CD4-positive, alpha-beta T cell (primary cell): ENCODE data around the gene KRTAP5-5. TPM values are rescaled to one million over a fixed set of nuclear protein-coding genes. Genes with fewer than 3 reads are reported as not detected.
"Not testable (repeated sequence)": the region's sequence is repeated elsewhere in the genome, so short reads cannot be mapped to it uniquely, and the experiment has no call there.

Source experiments
- ATAC-seq: fragments of 200-7000 bp; cut with Tn5 transposase; one replicate; pipeline ENCODE4 v1.10.0; 2022; ENCODE audit warnings: mild to moderate bottlenecking; ENCODE audit not compliant: poor library complexity
- CTCF ChIA-PET: fragments of 350-600 bp; sonication (Branson Sonifier 250); formaldehyde crosslinking; loops from one replicate; lab custom pipeline; 2021; ENCODE audit warnings: antibody characterized with exemption, inconsistent platforms; lab: Charles Lee
- POLR2A ChIA-PET: fragments of 350-600 bp; sonication (Branson Sonifier 250); formaldehyde crosslinking; loops from one replicate; lab custom pipeline; 2021; ENCODE audit warnings: antibody characterized with exemption, inconsistent platforms; lab: Charles Lee
- DNase-seq, 14 experiments: peaks; one replicate each; pipeline ENCODE4 v3.0.0-alpha.2; 2013 to 2020; ENCODE audit warnings: mixed read lengths in 2 of 14
- H3K27ac ChIP-seq, 2 donors: one replicate each; pipeline versions ENCODE4 v1.5.1 to v1.7.0; 2013; ENCODE audit warnings: low read length in 2 of 2, low read depth in 1 of 2, mild to moderate bottlenecking in 1 of 2
- H3K27me3 ChIP-seq, 2 experiments: 1 replicate in 1 of 2; 2 replicates in 1 of 2; pipeline versions ENCODE4 v1.6.1 to v1.7.0; 2013; ENCODE audit warnings: low read length in 2 of 2, control low read depth in 1 of 2, mild to moderate bottlenecking in 1 of 2, moderate library complexity in 1 of 2; ENCODE audit not compliant: insufficient read depth in 2 of 2, control insufficient read depth in 1 of 2
- H3K36me3 ChIP-seq: one replicate; pipeline ENCODE4 v1.6.1; 2013; ENCODE audit warnings: low read length, control low read depth; ENCODE audit not compliant: insufficient read depth
- H3K4me1 ChIP-seq: one replicate; pipeline ENCODE4 v1.6.1; 2013; ENCODE audit warnings: low read length, control low read depth; ENCODE audit not compliant: insufficient read depth
- H3K4me3 ChIP-seq: one replicate; pipeline ENCODE4 v1.5.1; 2013; ENCODE audit warnings: mild to moderate bottlenecking, low read length, moderate library complexity
- H3K9me3 ChIP-seq, 2 experiments: 1 replicate in 1 of 2; 2 replicates in 1 of 2; pipeline versions ENCODE4 v1.6.1 to v1.7.0; 2013; ENCODE audit warnings: low read length in 2 of 2, mild to moderate bottlenecking in 2 of 2, control low read depth in 1 of 2, moderate library complexity in 1 of 2; ENCODE audit not compliant: control insufficient read depth in 1 of 2, insufficient read depth in 1 of 2
- H3K27ac Mint-ChIP-seq: one replicate; pipeline ENCODE4 v1.8.0; 2020; ENCODE audit warnings: mixed read lengths
- H3K27me3 Mint-ChIP-seq: one replicate; pipeline ENCODE4 v1.8.0; 2021; ENCODE audit warnings: mixed read lengths
- H3K36me3 Mint-ChIP-seq: one replicate; pipeline ENCODE4 v1.8.0; 2021; ENCODE audit warnings: low read depth, mixed read lengths
- H3K4me1 Mint-ChIP-seq: one replicate; pipeline ENCODE4 v1.8.0; 2021; ENCODE audit warnings: low read depth, mixed read lengths
- H3K4me3 Mint-ChIP-seq: one replicate; pipeline ENCODE4 v1.8.0; 2020; ENCODE audit warnings: mild to moderate bottlenecking, mixed read lengths
- H3K9me3 Mint-ChIP-seq: one replicate; pipeline ENCODE4 v1.8.0; 2020; ENCODE audit warnings: mixed read lengths
- intact Hi-C, 2 experiments: fragments of 100-400 bp; cut with DNase I in 1 of 2; cut with micrococcal nuclease in 1 of 2; formaldehyde crosslinking; loops; one replicate each; pipeline versions ENCODE4 v1.15.1 to v1.9.0; 2023 to 2025; cut with DNase I, micrococcal nuclease
- polyA plus RNA-seq, 2 donors: library from polyadenylated mRNA; unstranded; fragments of 120-200 nt; gene quantifications; one replicate each; pipeline ENCODE4 v1.2.1, GENCODE V29; 2013
- total RNA-seq, 174 experiments: library from RNA in 2 of 174; stranded (reverse) in 2 of 174; gene quantifications; one replicate each; pipeline ENCODE4 v1.2.3 and lab custom pipeline; 2021 to 2026
- TF ChIP-seq, protein P1 (sequence below): fragments of 200-600 bp; IDR thresholded peaks from one replicate; pipeline ENCODE4 v1.8.0; 2022; ENCODE audit warnings: antibody characterized with exemption, mild to moderate bottlenecking

KRTAP5-5 gene, protein sequence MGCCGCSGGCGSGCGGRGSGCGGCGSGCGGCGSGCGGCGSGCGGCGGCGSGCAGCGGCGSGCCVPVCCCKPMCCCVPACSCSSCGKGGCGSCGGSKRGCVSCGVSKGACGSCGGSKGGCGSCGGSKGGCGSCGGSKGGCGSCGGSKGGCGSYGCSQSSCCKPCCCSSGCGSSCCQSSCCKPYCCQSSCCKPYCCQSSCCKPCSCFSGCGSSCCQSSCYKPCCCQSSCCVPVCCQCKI
- total RNA-seq (not detected), total RNA-seq (lab: John Stamatoyannopoulos, UW) (0 to 0.09 (median 0) reads per million in 172 experiments)
- not detected for polyA plus RNA-seq (2013, experiment 1 of 2)
- polyA plus RNA-seq (2013, experiment 2 of 2) = not detected

DNA sequence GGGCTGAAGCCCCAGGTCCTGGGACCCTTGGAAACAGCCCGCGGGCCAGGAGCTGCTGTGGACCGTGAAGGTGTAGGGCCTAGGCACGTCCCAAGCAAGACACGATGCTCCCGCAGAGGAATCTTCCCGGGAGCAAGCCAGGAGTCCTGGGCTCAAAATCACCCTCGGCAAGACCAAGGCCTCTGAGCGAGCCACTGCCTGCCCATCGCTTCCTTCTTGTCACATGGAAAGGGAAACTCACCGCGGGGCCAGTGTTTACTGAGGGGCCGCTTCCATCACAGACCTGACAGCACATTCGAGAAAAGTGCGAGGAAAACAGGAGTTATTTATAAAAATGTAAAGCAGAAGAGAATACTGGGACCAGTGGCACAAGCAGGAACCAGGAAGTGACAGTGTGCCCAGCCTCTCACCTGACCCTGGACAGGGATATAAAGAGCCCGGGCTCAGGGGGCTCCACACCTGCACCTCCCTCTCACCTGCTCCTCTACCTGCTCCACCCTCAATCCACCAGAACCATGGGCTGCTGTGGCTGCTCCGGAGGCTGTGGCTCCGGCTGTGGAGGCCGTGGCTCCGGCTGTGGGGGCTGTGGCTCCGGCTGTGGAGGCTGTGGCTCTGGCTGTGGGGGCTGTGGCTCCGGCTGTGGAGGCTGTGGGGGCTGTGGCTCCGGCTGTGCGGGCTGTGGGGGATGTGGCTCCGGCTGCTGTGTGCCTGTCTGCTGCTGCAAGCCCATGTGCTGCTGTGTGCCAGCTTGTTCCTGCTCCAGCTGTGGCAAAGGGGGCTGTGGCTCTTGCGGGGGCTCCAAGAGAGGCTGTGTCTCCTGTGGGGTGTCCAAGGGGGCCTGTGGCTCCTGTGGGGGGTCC lies at the start of gene KRTAP5-5:
TSS of gene KRTAP5-5 (plus strand) at position 450 of the 860 bp plus-strand sequence. CDS start at position 516, 66 bp downstream.
- ChIA-PET POLR2A (no interaction called here), CTCF (no interaction called here)
- Mint-ChIP-seq H3K36me3 (no peaks in the 10 kb centered on the region), H3K4me3 (no peak within 1 kb of the TSS), H3K9me3 (no peaks in the 10 kb centered on the region), H3K4me1 (peaks cover 10% of the 10 kb centered on the region), H3K27me3 (peaks cover 46% of the 10 kb centered on the region), H3K27ac (no peak within 1 kb of the TSS)
- intact Hi-C loops = loop anchor here (1.0 to 5.0 kb wide), 3 partner anchors 35 to 83 kb away; no protein-coding TSS in a partner anchor
- H3K27ac ChIP-seq = no peak within 1 kb of the TSS
- ATAC-seq = no peak
- no peaks in the 10 kb centered on the region for H3K36me3 ChIP-seq
- H3K9me3 ChIP-seq = no peaks in the 10 kb centered on the region
- no peak within 1 kb of the TSS for H3K4me3 ChIP-seq
- H3K4me1 ChIP-seq = peaks cover 10% of the 10 kb centered on the region
- TF ChIP-seq, protein P1, sequence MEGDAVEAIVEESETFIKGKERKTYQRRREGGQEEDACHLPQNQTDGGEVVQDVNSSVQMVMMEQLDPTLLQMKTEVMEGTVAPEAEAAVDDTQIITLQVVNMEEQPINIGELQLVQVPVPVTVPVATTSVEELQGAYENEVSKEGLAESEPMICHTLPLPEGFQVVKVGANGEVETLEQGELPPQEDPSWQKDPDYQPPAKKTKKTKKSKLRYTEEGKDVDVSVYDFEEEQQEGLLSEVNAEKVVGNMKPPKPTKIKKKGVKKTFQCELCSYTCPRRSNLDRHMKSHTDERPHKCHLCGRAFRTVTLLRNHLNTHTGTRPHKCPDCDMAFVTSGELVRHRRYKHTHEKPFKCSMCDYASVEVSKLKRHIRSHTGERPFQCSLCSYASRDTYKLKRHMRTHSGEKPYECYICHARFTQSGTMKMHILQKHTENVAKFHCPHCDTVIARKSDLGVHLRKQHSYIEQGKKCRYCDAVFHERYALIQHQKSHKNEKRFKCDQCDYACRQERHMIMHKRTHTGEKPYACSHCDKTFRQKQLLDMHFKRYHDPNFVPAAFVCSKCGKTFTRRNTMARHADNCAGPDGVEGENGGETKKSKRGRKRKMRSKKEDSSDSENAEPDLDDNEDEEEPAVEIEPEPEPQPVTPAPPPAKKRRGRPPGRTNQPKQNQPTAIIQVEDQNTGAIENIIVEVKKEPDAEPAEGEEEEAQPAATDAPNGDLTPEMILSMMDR = no peak
- peaks cover 12 to 17% of the 10 kb centered on the region in 2 experiments for H3K27me3 ChIP-seq
- peak in 1 of 14 experiments; percentile 18 for DNase-seq

DNA sequence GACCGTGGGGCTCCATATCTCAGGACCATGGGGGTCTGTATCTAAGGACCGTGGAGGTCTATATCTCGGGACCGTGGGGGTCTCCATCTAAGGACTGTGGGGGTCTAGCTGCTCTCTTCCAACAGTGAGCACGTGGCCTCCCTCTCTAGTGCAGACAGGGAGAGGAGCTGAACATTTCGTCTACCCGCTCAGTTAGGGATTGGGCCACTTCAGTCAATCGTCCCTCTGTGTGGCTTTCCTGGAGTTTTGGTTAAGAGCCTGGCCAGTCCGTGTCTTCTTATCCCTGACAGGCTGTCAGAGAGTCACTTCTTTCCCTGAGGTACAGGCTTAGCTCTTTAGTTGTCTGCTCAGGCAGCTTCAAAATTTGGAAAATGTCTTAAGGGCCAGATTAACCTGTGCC lies 47.6 kb upstream of the KRTAP5-5 start:
- POLR2A ChIA-PET = no interaction called here
- no peaks in the 10 kb centered on the region for H3K36me3 Mint-ChIP-seq

DNA sequence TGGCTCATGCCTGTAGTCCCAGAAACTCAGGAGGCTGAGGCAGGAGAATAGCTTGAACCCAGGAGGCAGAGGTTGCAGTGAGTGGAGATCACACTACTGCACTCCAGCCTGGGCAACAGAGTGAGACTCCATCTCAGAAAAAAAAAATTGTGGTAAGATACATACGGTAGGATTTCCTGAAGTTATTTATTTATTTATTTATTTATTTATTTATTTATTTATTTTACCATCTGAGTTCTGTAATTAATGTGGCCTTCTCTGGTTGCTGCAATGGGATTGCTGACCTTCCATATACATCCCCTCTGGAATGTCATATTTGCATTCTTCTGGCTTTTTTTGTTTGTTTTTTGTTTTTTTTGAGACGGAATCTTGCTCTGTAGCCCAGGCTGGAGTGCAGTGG lies 46.7 kb upstream of the KRTAP5-5 start:
- H3K27ac Mint-ChIP-seq, ATAC-seq, intact Hi-C loops, H3K4me3 ChIP-seq, H3K9me3 Mint-ChIP-seq, DNase-seq, H3K36me3 Mint-ChIP-seq, H3K27me3 Mint-ChIP-seq, H3K27ac ChIP-seq, H3K36me3 ChIP-seq, H3K27me3 ChIP-seq, POLR2A ChIA-PET, H3K4me1 Mint-ChIP-seq, H3K4me3 Mint-ChIP-seq: not testable (repeated sequence)
- CTCF ChIA-PET = interaction anchor here (0.7 kb wide), 1 partner anchor 445 kb away, joined by 3 read pairs; no protein-coding TSS in a partner anchor
- Histone ChIP-seq H3K9me3 (peaks cover 7 to 12% of the 10 kb centered on the region in 2 experiments), H3K4me1 (peaks cover 32% of the 10 kb centered on the region)

More for the DNA sequence above, 47.6 kb upstream of the KRTAP5-5 start:
- Mint-ChIP-seq H3K27me3 (peaks cover 7% of the 10 kb centered on the region), H3K4me3 (no peak overlapping the region), H3K4me1 (no peaks in the 10 kb centered on the region), H3K27ac (no peak overlapping the region), H3K9me3 (no peaks in the 10 kb centered on the region)
- no peaks in the 10 kb centered on the region for H3K36me3 ChIP-seq
- intact Hi-C loops = no loop called here
- ATAC-seq (no peak), DNase-seq (no peak)
- H3K4me1 ChIP-seq = peaks cover 25% of the 10 kb centered on the region
- CTCF ChIA-PET = interaction anchor here (0.6 kb wide), 1 partner anchor 36 kb away, joined by 4 read pairs; no protein-coding TSS in a partner anchor
- peaks cover 7 to 8% of the 10 kb centered on the region in 2 experiments for H3K9me3 ChIP-seq
- no peak overlapping the region for H3K27ac ChIP-seq
- H3K27me3 ChIP-seq = no peaks in the 10 kb centered on the region
- TF ChIP-seq, protein P1 = no peak
- no peak overlapping the region for H3K4me3 ChIP-seq

DNA sequence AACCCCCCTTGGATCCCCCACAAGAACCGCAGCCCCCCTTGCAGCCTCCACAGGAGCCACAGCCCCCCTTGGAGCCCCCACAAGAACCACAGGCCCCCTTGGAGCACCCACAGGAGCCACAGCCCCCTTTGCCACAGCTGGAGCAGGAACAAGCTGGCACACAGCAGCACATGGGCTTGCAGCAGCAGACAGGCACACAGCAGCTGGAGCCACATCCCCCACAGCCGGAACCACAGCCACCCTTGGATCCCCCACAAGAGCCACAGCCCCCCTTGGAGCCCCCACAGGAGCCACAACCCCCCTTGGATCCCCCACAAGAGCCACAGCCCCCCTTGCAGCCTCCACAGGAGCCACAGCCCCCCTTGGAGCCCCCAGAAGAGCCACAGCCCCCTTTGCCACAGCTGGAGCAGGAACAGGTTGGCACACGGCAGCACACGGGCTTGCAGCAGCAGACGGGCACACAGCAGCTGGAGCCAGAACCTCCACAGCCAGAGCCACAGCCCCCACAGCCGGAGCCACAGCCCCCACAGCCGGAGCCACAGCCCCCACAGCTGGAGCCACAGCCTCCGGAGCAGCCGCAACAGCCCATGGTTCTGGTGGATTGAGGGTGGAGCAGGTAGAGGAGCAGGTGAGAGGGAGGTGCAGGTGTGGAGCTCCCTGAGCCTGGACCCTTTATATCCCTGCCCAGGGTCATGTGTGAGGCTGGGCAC lies 44.8 kb upstream of the KRTAP5-5 start, which contains the start of gene KRTAP5-1:
TSS of gene KRTAP5-1 (minus strand) at position 623 of the 710 bp plus-strand sequence. CDS start at position 589, 34 bp downstream.
- POLR2A ChIA-PET = interaction anchor here (1.0 kb wide), 1 partner anchor 10 kb away, joined by 4 read pairs; no protein-coding TSS in a partner anchor
- ATAC-seq, H3K27me3 ChIP-seq, H3K9me3 ChIP-seq, DNase-seq, H3K27me3 Mint-ChIP-seq, H3K9me3 Mint-ChIP-seq, H3K4me3 Mint-ChIP-seq, intact Hi-C loops, H3K36me3 ChIP-seq, H3K4me3 ChIP-seq, H3K27ac Mint-ChIP-seq, H3K36me3 Mint-ChIP-seq, CTCF ChIA-PET, H3K27ac ChIP-seq: not testable (repeated sequence)
- peaks cover 50% of the 10 kb centered on the region for H3K4me1 ChIP-seq
- peaks cover 16% of the 10 kb centered on the region for H3K4me1 Mint-ChIP-seq
